ENCODE measurements around the gene IFNL4. TPM values are rescaled to one million over a fixed set of nuclear protein-coding genes. Genes with fewer than 3 reads are reported as not detected.

The IFNL4 gene
- total RNA-seq, 3 donors from 2014 or later = not detected

GRCh38 chr19:39263912-39264305 lies 15.3 kb upstream of the IFNL4 start:
- no peaks in the 10 kb centered on the region for H3K9me3 ChIP-seq
- intact Hi-C loops (cut with DNase I, micrococcal nuclease) = no loop called here
- H3K36me3 ChIP-seq (ENCODE audit: low read depth) = no peaks in the 10 kb centered on the region
- H3K4me1 ChIP-seq (ENCODE audit: low read depth) = peaks cover 3% of the 10 kb centered on the region
- TF ChIP-seq CTCF (IDR thresholded peaks at IDR 0.05) = no peak
- H3K4me3 ChIP-seq = no peak overlapping the region
- ATAC-seq (no peak), DNase-seq (peak in 1 of 3 donors; percentile 45)

GRCh38 chr19:39262496-39262895 lies 13.8 kb upstream of the IFNL4 start:
- Histone ChIP-seq H3K4me3 (no peak overlapping the region), H3K36me3 (ENCODE audit: low read depth) (no peaks in the 10 kb centered on the region), H3K4me1 (ENCODE audit: low read depth) (peaks cover 3% of the 10 kb centered on the region), H3K9me3 (no peaks in the 10 kb centered on the region)
- DNase-seq (no peak), ATAC-seq (no peak)
- intact Hi-C loops (cut with DNase I, micrococcal nuclease) = no loop called here
- no peak for TF ChIP-seq CTCF (IDR thresholded peaks at IDR 0.05)

GRCh38 chr19:39261704-39262103 lies 13.0 kb upstream of the IFNL4 start:
- intact Hi-C loops (cut with DNase I, micrococcal nuclease) = no loop called here
- DNase-seq (no peak), ATAC-seq (no peak)
- TF ChIP-seq CTCF (IDR thresholded peaks at IDR 0.05) = no peak
- Histone ChIP-seq H3K4me1 (ENCODE audit: low read depth) (peaks cover 3% of the 10 kb centered on the region), H3K9me3 (no peaks in the 10 kb centered on the region), H3K36me3 (ENCODE audit: low read depth) (no peaks in the 10 kb centered on the region), H3K4me3 (no peak overlapping the region)

- no peak for DNase-seq
- ATAC-seq = no peak
- Histone ChIP-seq H3K4me3 (no peak overlapping the region), H3K9me3 (no peaks in the 10 kb centered on the region), H3K36me3 (ENCODE audit: low read depth) (no peaks in the 10 kb centered on the region), H3K4me1 (ENCODE audit: low read depth) (no peaks in the 10 kb centered on the region)
- no peak for TF ChIP-seq CTCF (IDR thresholded peaks at IDR 0.05)
- intact Hi-C loops (cut with DNase I, micrococcal nuclease) = no loop called here
Measured at GRCh38 chr19:39257227-39257626, 8.6 kb upstream of the IFNL4 start.

GRCh38 chr19:39254531-39255345 lies 6.1 kb upstream of the IFNL4 start:
- peak in 1 of 3 donors; percentile 17 for DNase-seq
- ATAC-seq = peak; percentile 48
- intact Hi-C loops (cut with DNase I, micrococcal nuclease) = no loop called here
- Histone ChIP-seq H3K36me3 (ENCODE audit: low read depth) (no peaks in the 10 kb centered on the region), H3K4me1 (ENCODE audit: low read depth) (no peaks in the 10 kb centered on the region), H3K9me3 (no peaks in the 10 kb centered on the region), H3K4me3 (no peak overlapping the region)
- TF ChIP-seq CTCF (IDR thresholded peaks at IDR 0.05) = no peak

Measured in mucosa of descending colon (tissue), 3 donors.